OCI-LY3 (cell line): ENCODE data around the gene H2AZ1.

Experiments used
- H2AFZ ChIP-seq: fragments of 200-600, 300-600 bp; shearing (Covaris generic); 2 replicates; pipeline ENCODE4 v1.6.0; 2014; ENCODE audit warnings: antibody characterized with exemption, low read depth, low read length
- H3K27ac ChIP-seq: fragments of 200-600, 300-600 bp; sonication (generic); 2 replicates; pipeline ENCODE4 v1.5.1; 2014; ENCODE audit warnings: mild to moderate bottlenecking, low read length, moderate library complexity, mixed read lengths
- H3K27me3 ChIP-seq: fragments of 200-600, 300-600 bp; sonication (generic); 2 replicates; pipeline ENCODE4 v1.6.1; 2014; ENCODE audit warnings: low read depth, low read length, mixed read lengths
- H3K36me3 ChIP-seq: fragments of 200-600, 300-600 bp; sonication (generic); replicated peaks from 2 replicates; pipeline ENCODE3; 2014; ENCODE audit warnings: low read depth, low read length, mixed read lengths
- H3K4me1 ChIP-seq: fragments of 300-600, 200-600 bp; sonication (generic); 2 replicates; pipeline ENCODE4 v1.6.1; 2014; ENCODE audit warnings: low read length, mixed read lengths
- H3K4me2 ChIP-seq: fragments of 200-600, 300-600 bp; sonication (generic); 2 replicates; pipeline ENCODE4 v1.6.1; 2014; ENCODE audit warnings: low read length, mixed read lengths
- H3K4me3 ChIP-seq: fragments of 300-600, 200-600 bp; sonication (generic); 2 replicates; pipeline ENCODE4 v1.5.1; 2014; ENCODE audit warnings: antibody characterized with exemption, mild to moderate bottlenecking, low read length, moderate library complexity
- H3K79me2 ChIP-seq: fragments of 300-600, 200-600 bp; shearing (Covaris generic); 2 replicates; pipeline ENCODE4 v1.6.1; 2014; ENCODE audit warnings: mild to moderate bottlenecking, low read length, mixed read lengths
- H3K9ac ChIP-seq: fragments of 300-600, 200-600 bp; shearing (Covaris generic); 2 replicates; pipeline ENCODE4 v1.6.0; 2014; ENCODE audit warnings: mild to moderate bottlenecking, low read length, moderate library complexity
- H3K9me3 ChIP-seq: fragments of 200-600, 300-600 bp; shearing (Covaris generic); 2 replicates; pipeline ENCODE4 v1.6.1; 2014; ENCODE audit warnings: low read length, mixed read lengths; ENCODE audit not compliant: insufficient read depth
- H4K20me1 ChIP-seq: fragments of 200-600, 300-600 bp; sonication (generic); 2 replicates; pipeline ENCODE4 v1.6.1; 2016; ENCODE audit warnings: low read length, mixed read lengths; ENCODE audit not compliant: insufficient read depth
- EZH2phosphoT487 ChIP-seq: fragments of 200-600 bp; shearing (Covaris generic); IDR thresholded peaks from 2 replicates; pipeline ENCODE4 v1.6.1; 2018; ENCODE audit warnings: antibody characterized with exemption, mixed run types, low read depth
- TF ChIP-seq, protein P1 (sequence below): fragments of 200-600, 300-600 bp; sonication (generic); IDR thresholded peaks from 2 replicates; pipeline ENCODE4 v1.5.1; 2014; ENCODE audit warnings: antibody characterized with exemption, low read length, low read depth

H2AZ1 gene

DNA sequence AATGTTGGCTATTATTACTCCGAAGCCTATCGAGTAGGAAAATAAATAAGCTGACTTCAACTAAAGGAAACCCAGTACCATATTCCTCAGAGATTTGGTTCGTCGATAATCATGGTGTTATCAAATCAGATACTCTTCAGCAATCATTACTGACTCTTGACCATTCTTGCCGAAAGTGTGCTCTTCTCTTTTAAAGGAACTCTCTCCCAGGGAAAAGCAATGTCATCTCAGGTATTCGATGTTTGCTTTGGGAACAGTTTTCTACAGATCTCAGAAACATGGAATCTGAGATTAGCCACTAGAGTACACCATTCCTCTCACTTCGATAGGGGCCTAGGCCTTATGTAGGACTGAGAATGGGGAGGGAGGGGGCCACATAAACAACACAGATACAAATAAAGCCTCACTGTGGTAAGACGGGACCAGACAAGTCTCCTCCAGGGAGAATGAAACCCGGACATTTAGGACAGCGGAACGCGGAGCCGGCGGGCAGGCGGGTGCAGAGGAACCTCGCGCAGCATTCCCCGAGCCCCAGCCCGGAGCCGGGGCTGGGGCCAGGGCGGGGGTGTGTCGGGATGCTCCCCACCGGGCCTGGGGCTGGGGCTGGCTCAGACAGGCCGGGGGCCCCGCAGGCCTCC lies 4.2 kb downstream of the H2AZ1 start:
- TF ChIP-seq EZH2phosphoT487, result no peak
- TF ChIP-seq, protein P1, sequence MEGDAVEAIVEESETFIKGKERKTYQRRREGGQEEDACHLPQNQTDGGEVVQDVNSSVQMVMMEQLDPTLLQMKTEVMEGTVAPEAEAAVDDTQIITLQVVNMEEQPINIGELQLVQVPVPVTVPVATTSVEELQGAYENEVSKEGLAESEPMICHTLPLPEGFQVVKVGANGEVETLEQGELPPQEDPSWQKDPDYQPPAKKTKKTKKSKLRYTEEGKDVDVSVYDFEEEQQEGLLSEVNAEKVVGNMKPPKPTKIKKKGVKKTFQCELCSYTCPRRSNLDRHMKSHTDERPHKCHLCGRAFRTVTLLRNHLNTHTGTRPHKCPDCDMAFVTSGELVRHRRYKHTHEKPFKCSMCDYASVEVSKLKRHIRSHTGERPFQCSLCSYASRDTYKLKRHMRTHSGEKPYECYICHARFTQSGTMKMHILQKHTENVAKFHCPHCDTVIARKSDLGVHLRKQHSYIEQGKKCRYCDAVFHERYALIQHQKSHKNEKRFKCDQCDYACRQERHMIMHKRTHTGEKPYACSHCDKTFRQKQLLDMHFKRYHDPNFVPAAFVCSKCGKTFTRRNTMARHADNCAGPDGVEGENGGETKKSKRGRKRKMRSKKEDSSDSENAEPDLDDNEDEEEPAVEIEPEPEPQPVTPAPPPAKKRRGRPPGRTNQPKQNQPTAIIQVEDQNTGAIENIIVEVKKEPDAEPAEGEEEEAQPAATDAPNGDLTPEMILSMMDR, result no peak
- peak overlapping the region; percentile 65 for H2AFZ ChIP-seq
- peak overlapping the region; percentile 82 for H3K27ac ChIP-seq
- H3K9me3 ChIP-seq, result no peaks in the 10 kb centered on the region
- peak overlapping the region; percentile 93 for H3K9ac ChIP-seq
- peaks cover 35% of the 10 kb centered on the region for H3K36me3 ChIP-seq
- peak overlapping the region; percentile 93 for H3K4me3 ChIP-seq
- H4K20me1 ChIP-seq, result peaks cover 21% of the 10 kb centered on the region
- no peaks in the 10 kb centered on the region for H3K27me3 ChIP-seq
- H3K79me2 ChIP-seq, result peaks cover 85% of the 10 kb centered on the region
- H3K4me2 ChIP-seq, result peak overlapping the region; percentile 98
- peaks cover 33% of the 10 kb centered on the region for H3K4me1 ChIP-seq

DNA sequence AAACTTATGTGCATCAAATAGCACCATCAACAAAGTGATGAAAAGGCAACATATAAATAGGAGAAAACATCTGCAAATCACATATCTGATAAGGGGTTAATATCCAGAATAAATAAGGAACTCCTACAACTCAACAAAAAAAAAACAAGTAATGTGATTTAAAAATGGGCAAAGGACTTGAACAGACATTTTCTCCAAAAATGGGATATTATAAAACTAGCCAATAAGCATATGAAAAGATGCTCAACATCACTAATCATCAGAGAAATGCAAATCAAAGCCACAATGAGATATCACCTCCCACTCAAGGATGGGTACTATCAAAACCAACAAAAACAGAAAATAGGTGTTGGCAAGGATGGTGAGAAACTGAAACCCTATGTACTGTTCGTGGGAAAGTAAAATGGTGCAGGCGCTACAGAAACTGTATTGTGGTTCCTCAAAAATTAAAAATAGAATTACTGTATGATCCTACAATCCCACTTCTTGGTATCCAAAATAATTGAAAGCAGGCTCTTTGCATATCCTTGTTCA lies 6.1 kb downstream of the H2AZ1 start:
- H3K9ac ChIP-seq, result no peak overlapping the region
- no peaks in the 10 kb centered on the region for H3K27me3 ChIP-seq
- no peak overlapping the region for H3K27ac ChIP-seq
- no peak overlapping the region for H3K4me2 ChIP-seq
- no peak for TF ChIP-seq EZH2phosphoT487
- TF ChIP-seq, protein P1, result no peak
- peaks cover 21% of the 10 kb centered on the region for H4K20me1 ChIP-seq
- peaks cover 43% of the 10 kb centered on the region for H3K36me3 ChIP-seq
- peaks cover 82% of the 10 kb centered on the region for H3K79me2 ChIP-seq
- H3K4me1 ChIP-seq, result peaks cover 33% of the 10 kb centered on the region
- H3K4me3 ChIP-seq, result no peak overlapping the region
- H3K9me3 ChIP-seq, result no peaks in the 10 kb centered on the region
- no peak overlapping the region for H2AFZ ChIP-seq

DNA sequence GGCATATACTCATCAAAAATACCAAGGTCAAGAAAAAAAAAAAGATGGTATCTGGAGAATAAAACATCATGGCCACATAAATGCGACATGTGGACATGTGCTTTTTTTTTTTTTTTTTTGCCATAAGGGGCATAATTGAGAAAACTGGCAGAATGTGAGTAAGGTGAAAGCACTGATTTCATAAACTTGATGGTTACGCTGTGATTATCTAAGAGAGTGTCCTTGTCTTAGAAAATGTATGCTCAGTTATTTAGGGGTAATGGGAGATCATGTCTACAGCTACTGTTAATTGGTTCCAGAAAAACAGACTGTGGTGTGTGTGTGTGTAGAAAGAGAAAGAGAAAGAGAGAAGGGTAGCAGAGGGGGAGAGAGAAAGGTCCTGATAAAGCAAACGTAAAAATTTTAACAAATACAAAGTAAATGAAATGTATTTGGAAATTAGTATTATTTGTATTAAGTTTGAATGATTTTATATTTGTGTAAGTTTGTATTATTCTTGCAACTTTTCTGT lies 11.8 kb downstream of the H2AZ1 start:
- no peaks in the 10 kb centered on the region for H3K27me3 ChIP-seq
- no peak overlapping the region for H3K4me2 ChIP-seq
- H3K4me3 ChIP-seq, result no peak overlapping the region
- peaks cover 72% of the 10 kb centered on the region for H3K79me2 ChIP-seq
- H3K36me3 ChIP-seq, result peaks cover 40% of the 10 kb centered on the region
- H4K20me1 ChIP-seq, result peaks cover 3% of the 10 kb centered on the region; the same call in 1 of the 2 replicates
- no peak overlapping the region for H3K9ac ChIP-seq
- no peak overlapping the region for H3K27ac ChIP-seq
- no peaks in the 10 kb centered on the region for H3K4me1 ChIP-seq
- no peak overlapping the region for H2AFZ ChIP-seq
- TF ChIP-seq, protein P1, result no peak
- TF ChIP-seq EZH2phosphoT487, result no peak
- peaks cover 8% of the 10 kb centered on the region; the same call in 1 of the 2 replicates for H3K9me3 ChIP-seq

DNA sequence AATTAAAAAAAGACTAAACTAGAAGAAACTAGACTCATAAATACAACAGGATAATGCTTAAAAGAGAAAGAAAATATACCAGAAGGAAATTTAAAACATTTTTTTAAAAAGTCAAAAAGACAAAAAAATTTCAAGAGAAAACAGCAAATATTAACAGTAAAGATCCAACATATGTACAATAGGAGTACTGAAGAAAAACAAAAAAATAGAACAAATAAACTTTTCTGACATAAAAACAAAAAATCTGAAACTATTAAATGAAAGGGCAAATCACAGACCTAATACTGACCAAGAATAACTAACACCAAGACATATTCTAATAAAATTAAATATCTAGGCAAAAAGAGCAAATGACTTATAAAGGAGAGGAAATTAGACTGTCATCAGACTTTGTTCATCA lies 15.2 kb downstream of the H2AZ1 start:
- H3K27me3 ChIP-seq, result no peaks in the 10 kb centered on the region
- H3K27ac ChIP-seq, result no peak overlapping the region
- no peak overlapping the region for H3K4me3 ChIP-seq
- H2AFZ ChIP-seq, result no peak overlapping the region
- H3K9ac ChIP-seq, result no peak overlapping the region
- no peak for TF ChIP-seq EZH2phosphoT487
- TF ChIP-seq, protein P1, result no peak
- H3K4me1 ChIP-seq, result no peaks in the 10 kb centered on the region
- no peak overlapping the region for H3K4me2 ChIP-seq
- peaks cover 44% of the 10 kb centered on the region for H3K36me3 ChIP-seq
- H3K79me2 ChIP-seq, result peaks cover 71% of the 10 kb centered on the region
- H3K9me3 ChIP-seq, result peaks cover 8% of the 10 kb centered on the region; the same call in 1 of the 2 replicates
- H4K20me1 ChIP-seq, result no peaks in the 10 kb centered on the region
